ENCODE data around the gene KRT12. TPM values are rescaled to one million over a fixed set of nuclear protein-coding genes. Genes with fewer than 3 reads are reported as not detected.
A peak's percentile ranks its signal among the peaks of the same experiment; 100 is the strongest.

Gene KRT12
- polyA plus RNA-seq, 2 of the 4 experiments (the other 2 are of a cell fraction), result not detected

GRCh38 chr17:40841246-40841645 is 25.8 kb downstream of the KRT12 start (continued):
- no peak for TF ChIP-seq EHF (CRISPR knock-in tag; IDR thresholded peaks at IDR 0.05)
- TF ChIP-seq HES2 (IDR thresholded peaks at IDR 0.05), result no peak
- TF ChIP-seq HOXB5 (CRISPR knock-in tag; IDR thresholded peaks at IDR 0.05), result no peak
- no peak for TF ChIP-seq NFE2L2 (conservative IDR thresholded peaks at IDR 0.05; ENCODE audit: low read length)

- no peaks in the 10 kb centered on the region for H3K9me3 ChIP-seq
- no peak overlapping the region for H3K27ac ChIP-seq
- FAIRE-seq, result peak; percentile 43
- H3K4me3 ChIP-seq, result no peak overlapping the region
- ChIA-PET POLR2A (no interaction called here), CTCF (interaction anchor here (0.8 to 4.1 kb wide), 6 partner anchors 16 to 824 kb away, joined by 3 to 21 read pairs (median 4); no protein-coding TSS in a partner anchor)
- 86% methylated on average over 3 of the region's 3 CpGs for WGBS (ENCODE audit: missing lambda C conversion rate)
- ATAC-seq, result no peak
- no peak overlapping the region for H3K4me2 ChIP-seq
- TF ChIP-seq MAFK (IDR thresholded peaks at IDR 0.05; ENCODE audit: partially characterized antibody) (peak; percentile 81), MYC (IDR thresholded peaks at IDR 0.05; ENCODE audit: borderline replicate concordance, low read length) (no peak)
- H3K4me1 ChIP-seq, result no peaks in the 10 kb centered on the region
- DNase-seq (ENCODE audit: low read depth in 1 of 2, low spot score in 1 of 2), result no peak
These were observed 27.8 kb downstream of the KRT12 start for GRCh38 chr17:40839194-40839593.

GRCh38 chr17:40836020-40836419 is 31.0 kb downstream of the KRT12 start:
- TF ChIP-seq HOXB5 (CRISPR knock-in tag; IDR thresholded peaks at IDR 0.05) (no peak), EP300 (IDR thresholded peaks at IDR 0.05) (no peak), ZNF302 (CRISPR knock-in tag; IDR thresholded peaks at IDR 0.05) (no peak), CEBPB (IDR thresholded peaks at IDR 0.05) (no peak), HOXB13 (CRISPR knock-in tag; IDR thresholded peaks at IDR 0.05; ENCODE audit: low read depth) (no peak), MAFK (IDR thresholded peaks at IDR 0.05; ENCODE audit: partially characterized antibody) (no peak), MAZ (IDR thresholded peaks at IDR 0.05; ENCODE audit: borderline replicate concordance, low read depth, low read length) (no peak), POLR2A (IDR thresholded peaks at IDR 0.05; ENCODE audit: low read length) (no peak), KDM1A (IDR thresholded peaks at IDR 0.05; ENCODE audit: low read depth) (no peak), MYC (IDR thresholded peaks at IDR 0.05; ENCODE audit: borderline replicate concordance, low read length) (no peak), PBX3 (IDR thresholded peaks at IDR 0.05) (no peak), NR3C1 (IDR thresholded peaks at IDR 0.05) (no peak), FOSL2 (IDR thresholded peaks at IDR 0.05) (no peak), FOSL2 (CRISPR knock-in tag; IDR thresholded peaks at IDR 0.05) (no peak), ZFP36 (IDR thresholded peaks at IDR 0.05; ENCODE audit: borderline replicate concordance, partially characterized antibody) (no peak)
- 96% methylated on average over 4 of the region's 4 CpGs for WGBS (ENCODE audit: missing lambda C conversion rate)
- CTCF ChIA-PET, result interaction anchor here (0.6 to 1.8 kb wide), 4 partner anchors 21 to 827 kb away, joined by 3 to 6 read pairs (median 4); no protein-coding TSS in a partner anchor
- Histone ChIP-seq H3K4me3 (no peak overlapping the region), H3K27ac (no peak overlapping the region), H3K4me1 (no peaks in the 10 kb centered on the region), H3K4me2 (no peak overlapping the region), H3K9me3 (no peaks in the 10 kb centered on the region)
- POLR2A ChIA-PET, result no interaction called here
- no peak for ATAC-seq
- DNase-seq (ENCODE audit: low read depth in 1 of 2, low spot score in 1 of 2), result no peak
- FAIRE-seq, result no peak

GRCh38 chr17:40833882-40834281 is 33.1 kb downstream of the KRT12 start:
- ATAC-seq (no peak), FAIRE-seq (no peak), DNase-seq (ENCODE audit: low read depth in 1 of 2, low spot score in 1 of 2) (no peak)
- ChIA-PET CTCF (interaction anchor here (0.9 to 1.4 kb wide), 6 partner anchors 11 to 834 kb away, joined by 3 to 5 read pairs (median 4); partner anchors contain the start of gene KRT10), POLR2A (interaction anchor here (1.7 kb wide), 1 partner anchor 855 kb away, joined by 5 read pairs; the partner anchor contains the start of gene EIF1)
- no peak overlapping the region for H3K27ac ChIP-seq
- no peaks in the 10 kb centered on the region for H3K4me1 ChIP-seq
- H3K9me3 ChIP-seq, result no peaks in the 10 kb centered on the region
- no peak for TF ChIP-seq BHLHE40 (IDR thresholded peaks at IDR 0.05; ENCODE audit: low read depth, low read length)
- TF ChIP-seq MAFK (IDR thresholded peaks at IDR 0.05; ENCODE audit: partially characterized antibody), result peak; percentile 45
- H3K4me3 ChIP-seq, result no peak overlapping the region
- no peak overlapping the region for H3K4me2 ChIP-seq

GRCh38 chr17:40832840-40833239 is 34.2 kb downstream of the KRT12 start:
- H3K4me1 ChIP-seq, result peaks cover 7% of the 10 kb centered on the region
- no peak for TF ChIP-seq RAD21 (conservative IDR thresholded peaks at IDR 0.05 in 1 of 2, IDR thresholded peaks at IDR 0.05 in 1 of 2)
- no peak for TF ChIP-seq HDAC2 (IDR thresholded peaks at IDR 0.05)
- TF ChIP-seq KDM5A (IDR thresholded peaks at IDR 0.05), result no peak
- TF ChIP-seq GATA3 (IDR thresholded peaks at IDR 0.05; ENCODE audit: borderline replicate concordance), result no peak
- ATAC-seq (no peak), DNase-seq (ENCODE audit: low read depth in 1 of 2, low spot score in 1 of 2) (no peak), FAIRE-seq (no peak)
- CTCF ChIA-PET, result interaction anchor here (0.8 to 1.4 kb wide), 9 partner anchors 10 to 830 kb away, joined by 3 to 5 read pairs (median 4); partner anchors contain the start of genes KRT10 and KRT27
- H3K27ac ChIP-seq, result no peak overlapping the region
- no peaks in the 10 kb centered on the region for H3K9me3 ChIP-seq
- no peak overlapping the region for H3K4me3 ChIP-seq
- POLR2A ChIA-PET, result interaction anchor here (0.6 to 1.7 kb wide), 3 partner anchors 14 to 856 kb away, joined by 5 read pairs; partner anchors contain the start of gene EIF1
- WGBS (ENCODE audit: missing lambda C conversion rate), result 95% methylated on average over 3 of the region's 3 CpGs
- no peak overlapping the region for H3K4me2 ChIP-seq
